Rectal smooth muscle tissue (tissue), 1 donor: ENCODE results near the gene ADGRV1.
"Not testable (repeated sequence)": the region's sequence is repeated elsewhere in the genome, so short reads cannot be mapped to it uniquely, and the experiment has no call there.

Experiments used
- H3K27ac ChIP-seq: one replicate; pipeline ENCODE4 v1.7.0; 2013; ENCODE audit warnings: low read depth, low read length, inconsistent platforms
- H3K27me3 ChIP-seq: one replicate; pipeline ENCODE4 v1.7.0; 2013; ENCODE audit warnings: low read length; ENCODE audit not compliant: control insufficient read depth, insufficient read depth
- H3K36me3 ChIP-seq: one replicate; pipeline ENCODE4 v1.7.0; 2013; ENCODE audit warnings: low read length; ENCODE audit not compliant: control insufficient read depth, insufficient read depth
- H3K4me1 ChIP-seq: one replicate; pipeline ENCODE4 v1.7.0; 2013; ENCODE audit warnings: low read length; ENCODE audit not compliant: control insufficient read depth, insufficient read depth
- H3K4me3 ChIP-seq: one replicate; pipeline ENCODE4 v1.7.0; 2013; ENCODE audit warnings: low read length
- H3K9ac ChIP-seq: one replicate; pipeline ENCODE4 v1.7.0; 2013; ENCODE audit warnings: low read length

Gene ADGRV1

DNA sequence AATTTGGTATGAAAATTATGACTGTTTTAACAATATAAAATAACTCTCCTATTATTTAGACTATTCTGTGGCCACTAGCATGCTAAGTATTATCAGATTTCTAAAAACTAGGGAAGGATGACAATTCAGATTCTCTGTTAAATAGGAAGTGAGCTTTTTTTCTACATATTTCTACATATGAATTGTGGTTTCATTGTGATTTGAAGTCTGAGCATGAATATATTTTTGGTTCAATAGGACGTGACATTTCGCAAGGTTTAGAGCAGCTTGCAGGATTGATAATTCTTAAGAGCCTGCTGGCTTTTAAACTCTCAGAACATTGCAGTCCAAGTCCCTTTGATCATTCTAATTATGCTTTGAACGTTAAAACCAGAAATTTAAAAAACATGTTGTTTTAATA is 82.9 kb downstream of the ADGRV1 start:
- no peak overlapping the region for H3K9ac ChIP-seq
- H3K27me3 ChIP-seq = no peaks in the 10 kb centered on the region
- no peaks in the 10 kb centered on the region for H3K36me3 ChIP-seq
- H3K27ac ChIP-seq = no peak overlapping the region
- no peak overlapping the region for H3K4me3 ChIP-seq
- no peaks in the 10 kb centered on the region for H3K4me1 ChIP-seq

DNA sequence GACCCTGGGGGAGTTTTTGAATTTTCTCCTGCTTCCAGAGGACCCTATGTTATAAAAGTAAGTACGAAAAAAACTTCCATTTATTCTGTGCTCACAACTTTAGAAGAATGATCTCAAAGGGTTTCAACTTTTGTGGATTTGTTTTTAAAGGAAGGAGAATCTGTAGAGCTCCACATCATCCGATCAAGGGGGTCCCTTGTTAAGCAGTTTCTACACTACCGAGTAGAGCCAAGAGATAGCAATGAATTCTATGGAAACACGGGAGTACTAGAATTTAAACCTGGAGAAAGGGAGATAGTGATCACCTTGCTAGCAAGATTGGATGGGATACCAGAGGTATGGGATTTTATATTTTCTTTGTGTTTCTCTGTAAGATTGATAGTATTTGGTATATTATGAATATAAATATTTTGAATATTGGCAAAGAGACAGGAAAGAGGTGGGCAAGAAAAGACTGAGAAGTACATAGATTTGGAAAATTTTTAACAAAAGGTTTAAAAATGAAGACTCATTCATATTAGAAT is 84.2 kb downstream of the ADGRV1 start:
- H3K9ac ChIP-seq = no peak overlapping the region
- no peak overlapping the region for H3K27ac ChIP-seq
- H3K36me3 ChIP-seq = no peaks in the 10 kb centered on the region
- H3K4me3 ChIP-seq = no peak overlapping the region
- H3K4me1 ChIP-seq = no peaks in the 10 kb centered on the region
- H3K27me3 ChIP-seq = no peaks in the 10 kb centered on the region

DNA sequence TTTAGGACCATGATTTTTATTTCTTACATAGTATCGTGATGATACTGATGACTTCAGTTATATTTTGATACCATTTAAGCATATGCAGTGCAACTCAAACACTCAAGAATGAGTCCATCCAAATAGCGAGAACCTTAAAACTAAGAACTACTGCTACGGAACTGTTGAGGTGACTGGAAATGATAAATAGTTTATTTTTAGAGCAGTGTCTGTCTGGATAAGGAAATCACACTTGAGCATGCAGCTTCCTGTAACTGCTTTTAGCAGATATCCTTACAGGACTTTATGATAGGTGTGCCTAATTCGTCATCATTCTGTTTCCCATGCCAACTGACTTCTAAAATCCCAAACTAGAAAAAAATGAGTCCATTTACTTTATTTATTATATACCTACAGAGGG is 85.5 kb downstream of the ADGRV1 start:
- no peak overlapping the region for H3K4me3 ChIP-seq
- no peak overlapping the region for H3K9ac ChIP-seq
- H3K4me1 ChIP-seq = no peaks in the 10 kb centered on the region
- no peaks in the 10 kb centered on the region for H3K36me3 ChIP-seq
- H3K27ac ChIP-seq = no peak overlapping the region
- H3K27me3 ChIP-seq = no peaks in the 10 kb centered on the region

DNA sequence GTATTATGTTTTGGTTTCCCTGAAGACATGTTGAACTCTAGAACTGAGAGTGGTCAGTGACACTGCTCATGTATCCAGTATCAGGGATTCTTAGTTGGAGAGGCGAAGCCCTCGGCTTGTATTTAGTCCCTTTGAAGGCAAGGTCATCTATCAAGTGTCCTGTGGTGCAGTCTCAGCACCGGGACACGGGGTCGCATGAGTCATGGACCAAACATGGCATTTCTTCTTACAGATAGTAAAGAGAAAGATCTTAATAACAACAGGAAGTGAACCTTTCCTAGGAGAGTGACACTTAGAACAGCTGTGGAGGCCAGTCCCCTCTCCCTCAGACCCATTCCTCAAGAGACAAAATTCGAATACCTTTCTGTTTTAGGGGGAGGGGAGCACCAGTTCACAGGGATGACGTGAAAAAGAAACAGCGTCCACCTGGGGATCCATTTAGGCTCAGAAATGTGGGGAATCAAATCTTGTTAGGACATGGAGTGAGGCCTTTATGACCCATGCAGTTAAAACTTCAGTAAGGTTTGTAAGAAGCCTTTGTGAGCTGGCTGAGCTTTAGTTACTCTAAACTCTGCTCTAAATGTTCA is 86.5 kb downstream of the ADGRV1 start:
- Histone ChIP-seq H3K27me3 (no peaks in the 10 kb centered on the region), H3K4me1 (no peaks in the 10 kb centered on the region), H3K4me3 (no peak overlapping the region), H3K27ac (no peak overlapping the region), H3K9ac (no peak overlapping the region), H3K36me3 (no peaks in the 10 kb centered on the region)

DNA sequence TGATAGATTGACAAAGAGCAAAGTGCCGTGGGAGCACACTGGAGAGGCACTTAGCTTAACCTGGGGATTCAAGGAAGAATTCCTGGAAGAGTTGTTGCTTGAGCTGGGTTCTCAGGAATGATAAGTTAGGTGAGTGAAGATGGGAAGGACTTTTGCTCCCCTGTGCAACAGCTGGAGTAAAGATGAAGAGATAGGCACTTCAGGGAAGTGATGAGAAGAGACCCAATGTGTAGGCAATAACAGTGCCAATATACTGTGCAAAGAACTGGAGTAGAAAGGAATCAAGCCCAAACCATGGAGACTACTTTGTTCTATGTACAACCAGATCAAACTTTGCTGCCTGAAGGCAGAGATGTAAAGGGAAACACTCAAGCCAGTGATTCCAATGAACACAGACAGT is 92.2 kb downstream of the ADGRV1 start:
- Histone ChIP-seq H3K9ac (no peak overlapping the region), H3K27me3 (no peaks in the 10 kb centered on the region), H3K4me1 (no peaks in the 10 kb centered on the region), H3K36me3 (no peaks in the 10 kb centered on the region), H3K27ac (no peak overlapping the region), H3K4me3 (no peak overlapping the region)

DNA sequence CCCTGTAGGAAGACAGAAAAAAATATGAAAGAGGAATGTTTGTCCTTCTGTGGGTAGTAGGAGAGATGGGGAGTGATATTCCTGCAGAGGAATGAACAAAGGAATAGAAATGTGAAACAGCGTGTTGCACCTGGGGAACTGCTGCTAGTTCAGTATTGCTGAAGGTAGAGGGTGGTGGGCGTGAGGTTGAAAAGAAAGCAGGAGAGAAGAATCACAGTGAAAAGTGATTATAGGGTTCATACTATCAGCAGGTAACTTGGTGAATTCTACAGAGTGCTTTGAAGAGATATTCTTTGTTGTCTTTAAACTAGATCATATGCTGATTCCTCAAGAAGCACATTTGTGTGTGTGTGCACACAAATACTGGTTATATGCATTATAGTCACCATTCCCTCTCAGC is 95.6 kb downstream of the ADGRV1 start:
- Histone ChIP-seq H3K4me3 (no peak overlapping the region), H3K27me3 (no peaks in the 10 kb centered on the region), H3K4me1 (no peaks in the 10 kb centered on the region), H3K36me3 (no peaks in the 10 kb centered on the region), H3K9ac (no peak overlapping the region), H3K27ac (no peak overlapping the region)

DNA sequence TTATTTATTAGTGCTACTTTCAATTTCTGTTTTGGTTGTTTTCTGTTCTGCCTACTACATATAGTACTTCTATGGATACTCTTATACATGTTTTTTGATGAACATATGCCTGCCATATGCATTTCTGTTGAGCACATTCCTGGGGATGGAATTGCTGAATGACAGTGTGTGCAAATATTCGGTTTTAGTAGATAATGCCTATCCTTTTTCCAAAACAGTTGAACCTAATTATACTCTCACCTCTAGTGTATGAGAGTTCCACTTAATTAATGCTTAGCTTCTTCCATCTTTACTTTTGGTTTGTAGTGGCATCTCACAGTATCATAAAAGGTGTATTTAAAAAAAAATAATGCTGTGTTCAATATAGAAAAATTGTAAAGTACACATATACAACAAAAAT is 96.8 kb downstream of the ADGRV1 start:
- H3K36me3 ChIP-seq = no peaks in the 10 kb centered on the region
- no peaks in the 10 kb centered on the region for H3K27me3 ChIP-seq
- H3K27ac ChIP-seq = no peak overlapping the region
- no peak overlapping the region for H3K4me3 ChIP-seq
- H3K9ac ChIP-seq = no peak overlapping the region
- H3K4me1 ChIP-seq = no peaks in the 10 kb centered on the region

DNA sequence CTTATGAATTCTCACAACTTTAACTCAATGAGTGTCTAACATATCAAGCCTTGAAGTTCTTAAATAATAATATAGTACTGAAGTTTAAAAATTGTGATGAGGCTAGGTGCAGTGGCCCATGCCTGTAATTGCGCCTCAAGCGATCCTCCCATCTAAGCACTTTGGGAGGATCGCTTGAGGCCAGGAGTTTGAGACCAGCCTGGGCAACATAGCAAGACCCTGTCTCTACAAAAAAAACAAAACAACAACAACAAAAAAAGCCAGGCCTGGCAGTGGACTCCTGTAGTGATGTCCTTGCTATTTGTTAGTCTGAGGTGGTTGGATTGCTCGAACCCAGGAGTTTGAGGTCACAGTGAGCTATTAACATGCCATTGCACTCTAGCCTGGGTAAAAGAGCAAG is 98.4 kb downstream of the ADGRV1 start:
- H3K4me1 ChIP-seq = no peaks in the 10 kb centered on the region
- H3K9ac ChIP-seq = no peak overlapping the region
- H3K4me3 ChIP-seq = no peak overlapping the region
- no peaks in the 10 kb centered on the region for H3K36me3 ChIP-seq
- no peak overlapping the region for H3K27ac ChIP-seq
- H3K27me3 ChIP-seq = no peaks in the 10 kb centered on the region

DNA sequence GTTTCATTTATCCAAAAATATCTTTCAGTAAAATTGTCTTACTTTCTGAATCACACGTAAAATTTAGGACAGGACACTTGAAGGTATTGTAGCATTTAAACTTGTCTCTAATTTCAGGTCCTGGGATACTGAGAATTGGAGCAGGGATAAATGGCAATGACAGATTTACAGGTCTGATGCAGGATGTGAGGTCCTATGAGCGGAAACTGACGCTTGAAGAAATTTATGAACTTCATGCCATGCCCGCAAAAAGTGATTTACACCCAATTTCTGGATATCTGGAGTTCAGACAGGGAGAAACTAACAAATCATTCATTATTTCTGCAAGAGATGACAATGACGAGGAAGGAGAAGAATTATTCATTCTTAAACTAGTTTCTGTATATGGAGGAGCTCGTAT is 99.2 kb downstream of the ADGRV1 start:
- H3K4me1 ChIP-seq = no peaks in the 10 kb centered on the region
- no peaks in the 10 kb centered on the region for H3K27me3 ChIP-seq
- no peak overlapping the region for H3K9ac ChIP-seq
- H3K4me3 ChIP-seq = no peak overlapping the region
- no peak overlapping the region for H3K27ac ChIP-seq
- no peaks in the 10 kb centered on the region for H3K36me3 ChIP-seq

DNA sequence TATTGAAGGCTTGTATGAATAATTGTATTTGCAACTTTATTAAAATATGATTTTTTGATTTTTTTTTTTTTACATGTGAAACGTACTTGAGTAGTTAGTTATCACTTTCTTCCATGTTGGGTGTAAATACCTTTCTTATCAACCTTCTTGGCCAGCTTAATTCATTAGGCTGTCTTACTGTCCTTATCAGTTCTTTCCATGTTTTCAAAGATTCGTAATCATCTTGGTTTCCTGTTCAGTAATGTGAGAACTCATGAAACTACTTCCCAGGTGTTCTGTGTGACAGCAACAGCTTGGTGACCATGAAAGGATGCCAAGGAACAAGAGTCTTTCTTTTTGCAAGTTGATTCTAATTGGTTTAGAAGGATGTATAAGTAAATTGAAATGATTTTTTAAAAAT is 100.0 kb downstream of the ADGRV1 start:
- H3K27me3 ChIP-seq = no peaks in the 10 kb centered on the region
- H3K9ac ChIP-seq = no peak overlapping the region
- no peak overlapping the region for H3K27ac ChIP-seq
- H3K4me3 ChIP-seq = no peak overlapping the region
- no peaks in the 10 kb centered on the region for H3K36me3 ChIP-seq
- no peaks in the 10 kb centered on the region for H3K4me1 ChIP-seq

DNA sequence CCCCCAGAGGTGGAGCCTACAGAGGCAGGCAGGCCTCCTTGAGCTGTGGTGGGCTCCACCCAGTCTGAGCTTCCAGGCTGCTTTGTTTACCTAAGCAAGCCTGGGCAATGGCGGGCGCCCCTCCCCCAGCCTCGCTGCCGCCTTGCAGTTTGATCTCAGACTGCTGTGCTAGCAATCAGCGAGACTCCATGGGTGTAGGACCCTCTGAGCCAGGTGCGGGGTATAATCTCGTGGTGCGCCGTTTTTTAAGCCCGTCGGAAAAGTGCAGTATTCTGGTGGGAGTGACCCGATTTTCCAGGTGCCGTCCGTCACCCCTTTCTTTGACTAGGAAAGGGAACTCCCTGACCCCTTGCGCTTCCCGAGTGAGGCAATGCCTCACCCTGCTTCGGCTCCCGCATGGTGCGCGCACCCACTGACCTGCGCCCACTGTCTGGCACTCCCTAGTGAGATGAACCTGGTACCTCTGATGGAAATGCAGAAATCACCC is 109.5 kb downstream of the ADGRV1 start:
- not testable (repeated sequence) for H3K9ac ChIP-seq, H3K27me3 ChIP-seq, H3K4me3 ChIP-seq, H3K36me3 ChIP-seq, H3K4me1 ChIP-seq, H3K27ac ChIP-seq

DNA sequence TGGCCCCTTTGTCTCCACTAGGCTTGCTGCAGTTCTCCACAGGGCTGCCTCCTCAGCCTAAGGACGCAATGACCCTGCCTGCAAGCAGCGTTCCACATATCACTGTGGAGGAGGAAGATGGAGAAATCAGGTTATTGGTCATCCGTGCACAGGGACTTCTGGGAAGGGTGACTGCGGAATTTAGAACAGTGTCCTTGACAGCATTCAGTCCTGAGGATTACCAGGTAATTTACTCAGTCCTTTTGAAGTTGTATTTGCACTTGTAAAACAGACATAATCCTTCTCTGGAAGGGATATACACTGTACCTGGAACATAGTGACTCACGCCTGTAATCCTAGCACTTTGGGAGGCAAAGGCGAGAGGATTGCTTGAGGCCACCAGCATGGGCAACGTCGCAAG is 116.6 kb downstream of the ADGRV1 start:
- Histone ChIP-seq H3K27ac (no peak overlapping the region), H3K4me3 (no peak overlapping the region), H3K27me3 (no peaks in the 10 kb centered on the region), H3K4me1 (no peaks in the 10 kb centered on the region), H3K9ac (no peak overlapping the region), H3K36me3 (no peaks in the 10 kb centered on the region)

DNA sequence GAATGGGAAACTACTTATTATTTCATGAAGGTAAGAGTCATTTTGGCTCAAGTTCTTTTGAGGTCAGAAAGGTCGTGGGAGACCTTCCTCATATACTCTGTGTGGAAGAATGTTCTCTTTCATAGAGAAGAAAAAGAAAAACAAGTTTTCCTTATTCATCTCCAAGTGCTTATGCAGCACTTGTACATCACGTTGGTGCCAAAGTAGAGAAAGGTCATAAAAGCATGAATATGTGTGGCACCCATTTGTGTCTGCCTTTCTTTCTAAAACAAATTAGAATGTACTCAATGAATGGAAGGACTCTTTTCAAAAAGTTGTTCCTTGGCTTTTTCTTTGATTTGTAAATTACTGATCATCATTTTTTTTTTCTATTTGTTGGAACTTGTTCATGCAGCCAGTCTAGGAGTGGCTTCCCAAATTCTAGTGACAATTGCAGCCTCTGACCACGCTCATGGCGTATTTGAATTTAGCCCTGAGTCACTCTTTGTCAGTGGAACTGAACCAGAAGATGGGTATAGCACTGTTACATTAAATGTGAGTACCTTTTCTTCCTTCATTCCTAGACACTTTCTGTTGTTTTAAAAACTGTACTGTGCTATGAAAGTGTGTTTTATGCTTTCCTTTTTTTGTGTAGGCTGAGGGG is 122.4 kb downstream of the ADGRV1 start:
- Histone ChIP-seq H3K27me3 (no peaks in the 10 kb centered on the region), H3K9ac (no peak overlapping the region), H3K27ac (no peak overlapping the region), H3K36me3 (no peaks in the 10 kb centered on the region), H3K4me3 (no peak overlapping the region), H3K4me1 (no peaks in the 10 kb centered on the region)
